Activated CD4-positive, alpha-beta T cell treated with anti-CD3 and anti-CD28 coated beads for 4 hours (primary cell): ENCODE results near the gene VAMP4.

Experiments used
- DNase-seq, 2 donors: peaks; one replicate each; pipeline ENCODE4 v3.0.0-alpha.2; 2020

Gene VAMP4, protein sequence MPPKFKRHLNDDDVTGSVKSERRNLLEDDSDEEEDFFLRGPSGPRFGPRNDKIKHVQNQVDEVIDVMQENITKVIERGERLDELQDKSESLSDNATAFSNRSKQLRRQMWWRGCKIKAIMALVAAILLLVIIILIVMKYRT

DNA sequence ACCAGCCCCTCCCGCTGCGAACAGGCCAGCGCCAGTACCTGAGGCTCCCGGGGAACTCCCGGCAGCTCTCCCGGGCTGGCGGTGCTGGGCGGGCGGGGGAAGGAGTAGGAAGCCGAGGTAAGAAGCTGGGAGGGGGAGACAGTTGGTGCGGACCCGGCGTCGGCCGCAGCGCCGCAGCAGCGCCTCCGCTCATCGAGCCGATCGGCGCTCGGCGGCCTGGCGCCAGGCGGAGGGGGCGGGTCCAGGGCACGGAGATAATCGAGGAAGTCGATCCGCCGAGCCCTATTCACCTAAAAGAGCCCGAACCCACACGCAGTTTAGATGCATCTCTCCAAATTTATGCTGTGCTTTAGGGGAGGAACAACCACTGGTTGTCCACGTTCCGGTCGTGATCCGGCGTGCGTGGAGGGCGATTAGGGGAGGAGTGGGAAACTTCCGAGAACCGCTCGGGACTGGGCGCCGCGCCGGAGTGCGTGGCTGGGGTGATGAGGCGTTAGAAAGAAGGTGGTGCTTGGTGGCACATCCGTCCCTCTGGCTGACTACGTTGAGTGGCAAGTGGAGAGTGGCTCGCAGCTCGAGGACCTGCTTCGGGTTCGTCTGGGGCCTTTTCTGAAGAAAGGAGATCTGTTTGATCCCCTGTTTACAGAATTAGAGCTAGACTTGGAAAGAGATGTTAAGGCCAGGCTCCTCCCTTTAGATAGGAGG is at the start of gene VAMP4:
TSS of gene VAMP4 (minus strand) at position 194 of the 705 bp plus-strand sequence. CDS start 3,651 bp downstream, outside the sequence.
- DNase-seq = peak; percentile 85

DNA sequence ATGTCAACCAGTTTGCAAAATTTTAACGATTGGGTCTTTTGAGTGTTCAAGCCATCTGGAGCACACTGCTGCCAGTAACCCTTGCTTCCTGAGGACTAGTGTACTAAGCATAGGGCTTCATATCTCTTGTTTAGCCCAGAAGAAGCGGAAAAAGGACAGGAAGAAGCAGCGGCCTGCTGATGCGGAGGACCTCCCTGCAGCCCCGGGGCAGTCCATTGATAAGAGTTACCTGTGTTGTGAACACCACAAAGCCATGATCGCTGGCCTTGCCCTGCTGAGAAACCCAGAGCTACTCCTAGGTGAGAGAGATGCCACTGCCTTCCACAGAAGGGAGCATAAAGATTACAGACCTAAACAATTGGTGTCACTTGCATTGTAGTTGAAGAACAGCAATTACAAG is 48.5 kb upstream of the VAMP4 start:
- DNase-seq = no peak

GRCh38 chr1:171788696-171789095 is 46.8 kb upstream of the VAMP4 start:
- DNase-seq = no peak

- no peak for DNase-seq
Observed at GRCh38 chr1:171787686-171788480, 46.0 kb upstream of the VAMP4 start.

GRCh38 chr1:171786534-171786933 is 44.7 kb upstream of the VAMP4 start:
- no peak for DNase-seq

GRCh38 chr1:171785766-171786165 is 43.9 kb upstream of the VAMP4 start:
- no peak for DNase-seq

- DNase-seq = no peak
Observed at GRCh38 chr1:171784784-171785183, 42.9 kb upstream of the VAMP4 start.

DNA sequence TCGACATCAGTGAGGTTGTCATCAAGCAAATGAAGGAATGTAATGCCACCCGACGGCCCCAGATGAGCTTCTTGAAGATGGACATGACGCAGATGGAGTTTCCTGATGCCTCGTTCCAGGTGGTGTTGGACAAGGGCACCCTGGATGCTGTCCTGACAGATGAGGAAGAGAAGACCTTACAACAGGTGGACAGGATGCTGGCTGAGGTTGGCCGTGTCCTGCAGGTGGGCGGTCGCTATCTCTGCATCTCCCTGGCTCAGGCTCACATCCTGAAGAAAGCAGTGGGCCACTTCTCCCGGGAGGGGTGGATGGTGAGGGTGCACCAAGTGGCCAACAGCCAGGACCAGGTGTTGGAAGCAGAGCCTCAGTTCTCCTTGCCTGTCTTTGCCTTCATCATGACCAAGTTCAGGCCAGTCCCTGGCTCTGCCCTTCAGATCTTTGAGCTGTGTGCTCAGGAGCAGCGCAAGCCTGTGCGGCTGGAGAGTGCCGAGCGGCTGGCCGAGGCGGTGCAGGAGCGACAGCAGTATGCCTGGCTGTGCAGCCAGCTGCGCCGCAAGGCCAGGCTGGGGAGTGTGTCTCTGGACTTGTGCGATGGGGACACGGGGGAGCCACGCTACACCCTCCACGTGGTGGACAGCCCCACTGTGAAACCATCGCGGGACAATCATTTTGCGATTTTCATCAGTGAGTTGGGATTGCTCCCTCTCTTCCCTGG is 42.1 kb upstream of the VAMP4 start:
- DNase-seq = no peak

- DNase-seq = peak; percentile 96 to 98
Observed at GRCh38 chr1:171781176-171781875, 39.5 kb upstream of the VAMP4 start, which contains the start of gene METTL13. Gene METTL13, plus strand, starts transcription at chr1:171781660. Its CDS starts 308 bp downstream, at chr1:171781968.

DNA sequence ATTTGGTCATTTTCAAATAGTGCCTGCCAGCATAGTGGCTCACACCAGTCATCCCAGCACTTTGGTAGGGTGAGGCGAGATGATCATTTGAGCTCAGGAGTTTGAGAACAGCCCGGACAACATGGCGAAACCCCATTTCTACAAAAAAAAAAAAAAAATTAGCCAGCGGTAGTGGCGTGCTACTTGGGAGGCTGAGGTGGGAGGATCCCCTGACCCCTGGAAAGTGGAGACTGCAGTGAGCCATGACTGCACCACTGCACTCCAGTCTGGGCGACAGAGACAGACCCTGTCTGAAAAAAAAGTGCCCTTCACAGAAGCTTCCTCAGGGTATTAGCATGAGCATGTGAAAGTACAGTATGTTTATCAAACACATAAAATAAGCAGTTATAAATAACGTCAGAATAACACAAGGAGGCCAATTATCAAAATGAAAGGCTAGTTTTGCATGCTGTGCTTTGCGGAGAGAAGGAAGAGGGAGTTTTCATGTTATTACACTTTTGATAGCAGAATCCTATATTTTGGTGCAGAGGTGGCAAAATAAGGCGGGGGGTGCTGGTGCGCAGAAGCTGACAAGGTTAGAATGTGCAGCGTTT is 38.8 kb upstream of the VAMP4 start:
- no peak for DNase-seq

DNA sequence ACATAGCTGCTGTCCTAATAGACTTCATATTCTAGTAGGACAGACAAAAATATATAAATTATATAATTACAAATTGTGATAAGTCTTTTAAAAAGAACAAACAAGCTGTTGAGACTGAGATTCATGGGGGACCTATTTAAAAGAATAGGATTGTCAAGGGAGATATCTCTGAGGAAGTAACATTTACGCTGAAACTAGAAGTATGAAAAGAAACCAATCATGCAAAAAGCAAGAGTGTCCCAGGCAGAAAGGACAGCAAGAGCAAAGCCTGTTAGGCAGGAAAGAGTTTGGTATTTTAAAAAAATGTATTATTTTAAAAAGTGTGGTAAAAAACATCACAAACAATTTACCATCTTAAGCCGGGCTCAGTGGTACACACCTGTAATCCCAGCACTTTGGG is 30.4 kb upstream of the VAMP4 start:
- no peak for DNase-seq

DNA sequence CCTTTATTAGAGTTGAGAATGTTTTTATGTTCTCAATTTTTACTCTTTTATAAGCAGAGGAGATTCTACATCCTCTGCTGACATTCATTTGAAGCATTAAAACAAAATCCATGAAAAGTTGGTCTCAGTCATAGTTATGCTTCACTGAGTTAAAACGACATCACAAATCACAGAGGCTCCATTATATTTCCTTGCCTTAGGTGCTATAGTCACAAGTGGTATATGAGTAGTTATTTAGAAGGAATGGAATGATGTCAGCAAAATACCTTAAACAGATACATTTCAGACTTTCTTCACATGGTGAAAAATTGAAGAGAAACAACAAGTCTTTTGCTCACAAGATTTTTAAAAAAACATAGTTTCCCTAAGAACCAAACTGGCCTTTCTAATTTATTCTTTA is 27.9 kb upstream of the VAMP4 start:
- no peak for DNase-seq

GRCh38 chr1:171769171-171769570 is 27.3 kb upstream of the VAMP4 start:
- no peak for DNase-seq

DNA sequence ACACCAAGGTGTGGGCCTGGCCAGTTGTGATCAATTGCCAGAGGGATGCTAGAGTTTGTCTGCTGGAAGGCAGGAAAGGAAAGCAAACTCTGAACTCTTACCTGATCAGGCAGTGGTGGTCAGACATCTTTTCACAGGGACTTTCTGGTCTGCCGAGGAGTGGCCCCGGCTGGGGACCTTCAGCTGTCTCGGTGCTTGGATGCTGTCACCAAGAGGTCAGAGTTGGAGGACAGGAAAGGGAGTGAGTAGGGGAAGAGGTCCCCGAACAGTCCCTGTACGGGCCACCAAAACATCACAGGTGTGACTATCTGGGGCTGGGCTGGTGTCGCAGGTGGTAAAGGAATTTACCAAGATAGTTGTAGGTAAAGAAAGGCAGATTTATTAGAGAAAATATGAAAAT is 21.9 kb upstream of the VAMP4 start:
- DNase-seq = no peak

GRCh38 chr1:171762143-171762563 is 20.3 kb upstream of the VAMP4 start:
- DNase-seq = no peak

DNA sequence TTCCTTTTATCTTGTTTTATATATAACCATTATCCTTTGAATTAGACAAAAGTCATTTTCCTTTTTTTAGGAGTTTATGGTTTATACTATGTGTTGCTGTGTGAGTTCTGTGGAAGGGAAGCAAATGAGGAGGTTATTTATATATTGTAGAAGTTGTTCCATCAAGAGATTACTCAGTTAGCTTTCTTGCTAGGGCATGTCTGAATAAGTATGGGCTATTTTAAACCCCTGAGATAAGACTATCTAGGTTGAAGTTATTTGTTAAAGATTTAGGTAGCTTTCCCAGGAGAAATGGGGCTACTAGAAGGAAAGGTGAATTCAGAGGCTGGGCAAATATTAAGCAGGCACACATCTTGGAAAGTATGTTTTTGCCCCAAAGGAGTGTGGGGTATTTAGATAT is 16.1 kb upstream of the VAMP4 start:
- no peak for DNase-seq

DNA sequence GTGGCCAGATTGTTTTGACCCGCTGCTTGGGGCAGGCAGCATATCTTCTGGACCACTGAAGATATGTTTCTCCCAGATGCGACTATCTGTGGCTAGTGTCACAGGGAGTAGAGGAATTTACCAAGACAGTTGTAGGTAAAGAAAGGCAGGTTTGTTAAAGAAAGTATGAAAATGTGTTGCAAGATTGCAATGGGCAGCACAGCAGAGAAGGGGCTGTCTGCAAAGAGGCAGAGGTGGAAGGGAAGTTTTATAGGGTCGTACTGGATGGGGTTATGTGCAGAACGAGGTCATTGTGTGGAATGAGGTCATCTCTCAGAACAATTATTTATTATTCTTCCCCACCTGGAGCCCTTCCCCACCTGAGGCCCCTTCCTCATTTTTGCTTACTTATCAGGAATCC is 15.0 kb upstream of the VAMP4 start:
- no peak for DNase-seq

- no peak for DNase-seq
Observed at GRCh38 chr1:171754971-171755370, 13.1 kb upstream of the VAMP4 start.

- no peak for DNase-seq
Observed at GRCh38 chr1:171754353-171754705, 12.5 kb upstream of the VAMP4 start.

GRCh38 chr1:171753685-171754352 is 12.0 kb upstream of the VAMP4 start:
- no peak for DNase-seq

DNA sequence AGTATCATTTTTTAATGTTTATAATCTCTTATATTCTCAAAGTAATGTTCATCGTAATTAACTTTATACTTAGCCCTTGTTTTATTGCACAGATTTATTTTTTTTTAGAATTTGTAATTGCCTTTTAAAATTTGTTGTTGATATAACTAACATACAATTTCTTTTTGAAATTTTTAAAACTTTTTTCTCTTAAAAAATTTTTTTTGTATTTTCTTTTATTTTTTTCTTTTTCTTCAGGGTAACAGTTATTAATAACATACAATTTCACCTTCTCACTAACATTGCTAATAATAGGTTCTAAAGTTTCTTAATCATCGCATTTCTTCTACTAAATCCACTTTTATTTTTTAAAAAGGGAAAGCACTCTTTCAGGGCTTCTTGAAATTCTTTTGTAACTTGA is 11.3 kb upstream of the VAMP4 start:
- DNase-seq = no peak

DNA sequence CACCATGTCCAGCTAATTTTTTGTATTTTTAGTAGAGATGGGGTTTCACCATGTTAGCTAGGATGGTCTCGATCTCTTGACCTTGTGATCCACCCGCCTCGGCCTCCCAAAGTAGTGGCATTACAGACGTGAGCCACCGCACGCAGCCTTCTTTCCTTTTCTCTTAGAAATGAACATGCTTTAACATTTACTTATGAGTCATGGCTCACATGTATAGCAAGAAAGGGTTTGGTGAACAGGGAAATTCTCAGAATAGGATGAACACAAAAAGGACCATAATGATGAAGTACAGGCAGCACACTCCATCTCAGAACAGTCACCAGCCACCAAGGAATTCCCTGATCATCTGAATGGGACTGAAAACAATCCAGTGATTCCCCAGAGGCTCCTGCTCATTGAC is 9.4 kb upstream of the VAMP4 start:
- DNase-seq = no peak
